ENCODE measurements around the gene DISC1.

DNA sequence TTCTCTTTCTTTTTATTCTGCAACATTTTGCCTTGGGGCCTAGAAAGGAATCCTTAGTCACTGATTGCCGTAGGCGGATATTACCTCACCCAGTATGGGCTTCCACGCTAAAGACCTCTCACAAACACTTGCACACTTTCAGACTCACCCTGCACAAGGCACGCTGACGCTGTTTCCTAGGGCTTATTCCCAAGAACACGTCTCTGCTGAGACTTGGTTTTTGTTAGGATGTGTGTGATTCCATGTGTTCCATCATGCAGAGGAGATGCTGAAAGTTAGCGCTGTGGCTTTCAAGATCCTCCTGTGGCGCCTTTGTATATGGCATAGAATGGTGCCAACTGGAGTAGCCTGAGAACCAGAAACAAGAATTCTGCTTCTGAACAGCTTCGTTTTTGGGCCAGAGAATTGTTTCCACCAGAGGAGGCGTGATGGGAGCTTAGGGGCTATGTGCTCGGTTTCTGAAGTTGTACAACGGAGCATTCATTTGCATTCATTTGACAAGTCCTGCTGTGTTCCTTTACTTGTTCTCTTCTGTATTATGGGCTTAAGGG is 297.0 kb downstream of the DISC1 start:
- TF ChIP-seq, protein P1, sequence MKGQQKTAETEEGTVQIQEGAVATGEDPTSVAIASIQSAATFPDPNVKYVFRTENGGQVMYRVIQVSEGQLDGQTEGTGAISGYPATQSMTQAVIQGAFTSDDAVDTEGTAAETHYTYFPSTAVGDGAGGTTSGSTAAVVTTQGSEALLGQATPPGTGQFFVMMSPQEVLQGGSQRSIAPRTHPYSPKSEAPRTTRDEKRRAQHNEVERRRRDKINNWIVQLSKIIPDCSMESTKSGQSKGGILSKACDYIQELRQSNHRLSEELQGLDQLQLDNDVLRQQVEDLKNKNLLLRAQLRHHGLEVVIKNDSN (IDR thresholded peaks at IDR 0.05): no peak
- no peak for TF ChIP-seq TAF1 (IDR thresholded peaks at IDR 0.05; ENCODE audit: low read depth)
- TF ChIP-seq CREB1 (IDR thresholded peaks at IDR 0.05; ENCODE audit: low read depth): no peak
- no peak for TF ChIP-seq ZBTB7A (IDR thresholded peaks at IDR 0.05; ENCODE audit: low read depth)
- TF ChIP-seq, protein P2, sequence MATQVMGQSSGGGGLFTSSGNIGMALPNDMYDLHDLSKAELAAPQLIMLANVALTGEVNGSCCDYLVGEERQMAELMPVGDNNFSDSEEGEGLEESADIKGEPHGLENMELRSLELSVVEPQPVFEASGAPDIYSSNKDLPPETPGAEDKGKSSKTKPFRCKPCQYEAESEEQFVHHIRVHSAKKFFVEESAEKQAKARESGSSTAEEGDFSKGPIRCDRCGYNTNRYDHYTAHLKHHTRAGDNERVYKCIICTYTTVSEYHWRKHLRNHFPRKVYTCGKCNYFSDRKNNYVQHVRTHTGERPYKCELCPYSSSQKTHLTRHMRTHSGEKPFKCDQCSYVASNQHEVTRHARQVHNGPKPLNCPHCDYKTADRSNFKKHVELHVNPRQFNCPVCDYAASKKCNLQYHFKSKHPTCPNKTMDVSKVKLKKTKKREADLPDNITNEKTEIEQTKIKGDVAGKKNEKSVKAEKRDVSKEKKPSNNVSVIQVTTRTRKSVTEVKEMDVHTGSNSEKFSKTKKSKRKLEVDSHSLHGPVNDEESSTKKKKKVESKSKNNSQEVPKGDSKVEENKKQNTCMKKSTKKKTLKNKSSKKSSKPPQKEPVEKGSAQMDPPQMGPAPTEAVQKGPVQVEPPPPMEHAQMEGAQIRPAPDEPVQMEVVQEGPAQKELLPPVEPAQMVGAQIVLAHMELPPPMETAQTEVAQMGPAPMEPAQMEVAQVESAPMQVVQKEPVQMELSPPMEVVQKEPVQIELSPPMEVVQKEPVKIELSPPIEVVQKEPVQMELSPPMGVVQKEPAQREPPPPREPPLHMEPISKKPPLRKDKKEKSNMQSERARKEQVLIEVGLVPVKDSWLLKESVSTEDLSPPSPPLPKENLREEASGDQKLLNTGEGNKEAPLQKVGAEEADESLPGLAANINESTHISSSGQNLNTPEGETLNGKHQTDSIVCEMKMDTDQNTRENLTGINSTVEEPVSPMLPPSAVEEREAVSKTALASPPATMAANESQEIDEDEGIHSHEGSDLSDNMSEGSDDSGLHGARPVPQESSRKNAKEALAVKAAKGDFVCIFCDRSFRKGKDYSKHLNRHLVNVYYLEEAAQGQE (IDR thresholded peaks at IDR 0.05; ENCODE audit: low read depth): no peak
- TF ChIP-seq FOXM1 (IDR thresholded peaks at IDR 0.05; ENCODE audit: borderline replicate concordance, low read depth): no peak
- no peak for TF ChIP-seq CEBPB (IDR thresholded peaks at IDR 0.05)
- TF ChIP-seq RAD21 (IDR thresholded peaks at IDR 0.05; ENCODE audit: low read depth): no peak
- TF ChIP-seq TCF12 (IDR thresholded peaks at IDR 0.05; ENCODE audit: low read depth): no peak
- no peak for TF ChIP-seq EP300 (IDR thresholded peaks at IDR 0.05; ENCODE audit: borderline replicate concordance)
- TF ChIP-seq, protein P3, sequence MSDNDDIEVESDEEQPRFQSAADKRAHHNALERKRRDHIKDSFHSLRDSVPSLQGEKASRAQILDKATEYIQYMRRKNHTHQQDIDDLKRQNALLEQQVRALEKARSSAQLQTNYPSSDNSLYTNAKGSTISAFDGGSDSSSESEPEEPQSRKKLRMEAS (IDR thresholded peaks at IDR 0.05): no peak
- TF ChIP-seq YY1 (IDR thresholded peaks at IDR 0.05; ENCODE audit: low read depth): no peak

All from Ishikawa (cell line).